IMR-90 (cell line): ENCODE data around the gene AUTS2. TPM values are rescaled to one million over a fixed set of nuclear protein-coding genes. Genes with fewer than 3 reads are reported as not detected.

Experiments
- ATAC-seq: fragments of 200-7000 bp; cut with Tn5 transposase; 2 replicates; pipeline ENCODE4 v1.9.1; 2020; ENCODE audit warnings: low read depth, mild to moderate bottlenecking, moderate library complexity
- BruUV-seq: library from RNA; stranded (reverse); fragments of 400-500 nt; replicated peaks from 2 replicates; lab custom pipeline; 2021; lab: Mats Ljungman, UMichigan
- CTCF ChIA-PET: fragments of 300-600 bp; formaldehyde crosslinking; extraction: SDS; loops from one replicate; lab custom pipeline; 2021; ENCODE audit warnings: antibody characterized with exemption; lab: Yijun Ruan, JAX
- POLR2A ChIA-PET: fragments of 300-600 bp; sonication (Branson Sonifier 250); formaldehyde crosslinking; loops from one replicate; lab custom pipeline; 2022; ENCODE audit warnings: antibody characterized with exemption; ENCODE audit not compliant: unreplicated experiment; lab: Charles Lee
- DNase-seq: peaks from one replicate; pipeline ENCODE4 v3.0.0; 2013
- H2AFZ ChIP-seq: replicated peaks from 2 replicates; pipeline ENCODE3; 2013; ENCODE audit warnings: low read length, mild to moderate bottlenecking; ENCODE audit not compliant: poor library complexity
- H2AK5ac ChIP-seq: 2 replicates; pipeline ENCODE4 v1.6.1; 2013; ENCODE audit warnings: low read depth, low read length, inconsistent platforms
- H2AK9ac ChIP-seq: replicated peaks from 2 replicates; pipeline ENCODE3; 2013; ENCODE audit warnings: mild to moderate bottlenecking, low read depth, low read length, moderate library complexity; ENCODE audit not compliant: poor library complexity
- H2BK120ac ChIP-seq: 2 replicates; pipeline ENCODE4 v1.6.1; 2013; ENCODE audit warnings: low read depth, low read length, inconsistent platforms
- H2BK15ac ChIP-seq: 3 replicates; pipeline ENCODE4 v1.6.1; 2013; ENCODE audit warnings: low read depth, low read length, inconsistent platforms
- H2BK20ac ChIP-seq: 2 replicates; pipeline ENCODE4 v1.6.1; 2013; ENCODE audit warnings: low read depth, mild to moderate bottlenecking, inconsistent platforms, low read length, moderate library complexity
- H2BK5ac ChIP-seq: 2 replicates; pipeline ENCODE4 v1.6.1; 2013; ENCODE audit warnings: mild to moderate bottlenecking, low read depth, low read length, inconsistent platforms; ENCODE audit not compliant: poor library complexity, severe bottlenecking
- H3K14ac ChIP-seq: replicated peaks from 2 replicates; pipeline ENCODE4 v1.6.1; 2013; ENCODE audit warnings: low read depth, low read length, inconsistent platforms
- H3K18ac ChIP-seq: 2 replicates; pipeline ENCODE4 v1.6.1; 2013; ENCODE audit warnings: low read depth, low read length, control low read depth
- H3K23ac ChIP-seq: 2 replicates; pipeline ENCODE4 v1.6.1; 2013; ENCODE audit warnings: low read depth, low read length, inconsistent platforms
- H3K27ac ChIP-seq: 2 replicates; pipeline ENCODE4 v1.5.1; 2013; ENCODE audit warnings: mild to moderate bottlenecking, control low read depth, low read length; ENCODE audit not compliant: insufficient read depth
- H3K27me3 ChIP-seq: 2 replicates; pipeline ENCODE4 v1.6.1; 2013; ENCODE audit warnings: low read length; ENCODE audit not compliant: control insufficient read depth, insufficient read depth
- H3K36me3 ChIP-seq: 2 replicates; pipeline ENCODE4 v1.6.1; 2013; ENCODE audit warnings: low read length, mixed read lengths; ENCODE audit not compliant: control insufficient read depth, insufficient read depth
- H3K4ac ChIP-seq: 2 replicates; pipeline ENCODE4 v1.6.1; 2013; ENCODE audit warnings: low read depth, low read length, inconsistent platforms
- H3K4me1 ChIP-seq: 2 replicates; pipeline ENCODE4 v1.6.1; 2013; ENCODE audit warnings: low read length, mixed read lengths; ENCODE audit not compliant: control insufficient read depth, insufficient read depth
- H3K4me2 ChIP-seq: 2 replicates; pipeline ENCODE4 v1.6.1; 2013; ENCODE audit warnings: low read depth, mild to moderate bottlenecking, control low read depth, low read length, moderate library complexity
- H3K4me3 ChIP-seq: 2 replicates; pipeline ENCODE4 v1.5.1; 2013; ENCODE audit warnings: low read depth, mild to moderate bottlenecking, control low read depth, low read length, moderate library complexity; ENCODE audit not compliant: insufficient read depth
- H3K56ac ChIP-seq: 2 replicates; pipeline ENCODE4 v1.6.1; 2013; ENCODE audit warnings: low read length, inconsistent platforms; ENCODE audit not compliant: insufficient read depth; ENCODE audit errors: extremely low read depth
- H3K79me1 ChIP-seq, 2 experiments: 2 replicates each; pipeline ENCODE4 v1.6.1; 2013; ENCODE audit warnings: low read length in 2 of 2, inconsistent platforms in 1 of 2, low read depth in 1 of 2
- H3K9ac ChIP-seq: 2 replicates; pipeline ENCODE4 v1.6.1; 2013; ENCODE audit warnings: low read depth, low read length, control low read depth
- H3K9me1 ChIP-seq: 2 replicates; pipeline ENCODE4 v1.6.1; 2013; ENCODE audit warnings: low read length, inconsistent platforms; ENCODE audit not compliant: insufficient read depth
- H3K9me3 ChIP-seq: 2 replicates; pipeline ENCODE4 v1.6.1; 2013; ENCODE audit warnings: low read length; ENCODE audit not compliant: control insufficient read depth, insufficient read depth
- H4K20me1 ChIP-seq: 2 replicates; pipeline ENCODE4 v1.6.1; 2013; ENCODE audit warnings: low read length, inconsistent platforms; ENCODE audit not compliant: insufficient read depth
- H4K5ac ChIP-seq: 2 replicates; pipeline ENCODE4 v1.6.1; 2013; ENCODE audit warnings: mild to moderate bottlenecking, low read depth, low read length, control low read depth
- H4K8ac ChIP-seq, 2 experiments: 2 replicates each; pipeline ENCODE4 v1.6.1; 2013; ENCODE audit warnings: low read depth in 2 of 2, low read length in 2 of 2, control low read depth in 1 of 2, inconsistent platforms in 1 of 2
- H4K91ac ChIP-seq: 2 replicates; pipeline ENCODE4 v1.6.1; 2013; ENCODE audit warnings: low read depth, low read length, inconsistent platforms; ENCODE audit not compliant: insufficient read depth
- BHLHE40 ChIP-seq: fragments of 150-350 bp; IDR thresholded peaks from 2 replicates; pipeline ENCODE4 v1.6.1; 2016; ENCODE audit warnings: mild to moderate bottlenecking, low read depth, low read length
- SMC3 ChIP-seq: fragments of 150-350 bp; IDR thresholded peaks from 2 replicates; pipeline ENCODE4 v1.6.1; 2016; ENCODE audit warnings: low read depth, mild to moderate bottlenecking, antibody characterized with exemption, low read length, moderate library complexity
- USF2 ChIP-seq: fragments of 150-350 bp; IDR thresholded peaks from 2 replicates; pipeline ENCODE4 v1.6.1; 2017; ENCODE audit warnings: mild to moderate bottlenecking, antibody characterized with exemption, low read length, low read depth
- WGBS, 2 experiments: methylation state at CpG; one replicate each; pipeline versions ENCODE4 v1.1.5 to v1.1.7; 2013; ENCODE audit warnings: missing lambda C conversion rate in 2 of 2; ENCODE audit not compliant: insufficient read length in 1 of 2; ENCODE audit errors: extremely low coverage in 2 of 2; 5-methylcytosine and 5-hydroxymethylcytosine counted together
- dilution Hi-C: fragments of 300-500 bp; cut with HindIII; formaldehyde crosslinking; loops from one replicate; pipeline ENCODE4 v1.14.3; 2018; ENCODE audit warnings: low sequenced_read_pairs; ENCODE audit not compliant: unreplicated experiment
- in situ Hi-C: fragments of 300-500 bp; cut with MboI; formaldehyde crosslinking; loops from 3 replicates; pipeline ENCODE4 v1.14.3; 2019; ENCODE audit warnings: low sequenced_read_pairs, inconsistent platforms, mixed read lengths
- intact Hi-C: fragments of 100-400 bp; cut with micrococcal nuclease; formaldehyde crosslinking; loops from 2 replicates; pipeline ENCODE4 v1.10.0; 2022
- polyA plus RNA-seq, 3 experiments: library from polyadenylated mRNA; depleted of rRNA; stranded (reverse); fragments of >200 nt; gene quantifications; 2 replicates each; pipeline ENCODE4 v1.2.3, GENCODE V29; 2012; ENCODE audit warnings: low replicate concordance in 1 of 3
- total RNA-seq: library from RNA; depleted of rRNA; stranded (reverse); fragments of >200 nt; gene quantifications from 2 replicates; pipeline ENCODE4 v1.2.3, GENCODE V29; 2012

AUTS2 gene
- total and polyA plus RNA-seq, 2 of the 4 experiments (the other 2 are of a cell fraction) = 0.90 to 3.0 TPM

- in situ Hi-C loops = no loop called here
Measured at GRCh38 chr7:69700331-69700730, 102.1 kb downstream of the AUTS2 start.

More at GRCh38 chr7:69700331-69700730, 102.1 kb downstream of the AUTS2 start:
- dilution Hi-C loops (no loop called here), intact Hi-C loops (no loop called here)
- Histone ChIP-seq H2BK5ac (no peak overlapping the region), H2BK15ac (no peak overlapping the region), H3K4me1 (no peaks in the 10 kb centered on the region), H4K20me1 (no peaks in the 10 kb centered on the region), H3K9me1 (no peaks in the 10 kb centered on the region), H3K9me3 (no peaks in the 10 kb centered on the region), H3K9ac (no peak overlapping the region), H3K79me1 (no peaks in the 10 kb centered on the region), H2AK9ac (no peak overlapping the region), H2AFZ (no peak overlapping the region), H3K4me2 (no peak overlapping the region), H3K27me3 (no peaks in the 10 kb centered on the region), H2BK20ac (no peak overlapping the region), H2AK5ac (no peak overlapping the region), H3K4me3 (no peak overlapping the region), H2BK120ac (no peak overlapping the region), H3K23ac (no peak overlapping the region), H3K27ac (no peak overlapping the region), H3K18ac (no peak overlapping the region), H4K91ac (no peak overlapping the region), H3K56ac (no peak overlapping the region), H3K14ac (no peak overlapping the region), H3K36me3 (no peaks in the 10 kb centered on the region), H4K5ac (no peak overlapping the region), H3K4ac (no peak overlapping the region), H4K8ac (no peak overlapping the region)
- no CpG with 5 or more reads among the region's 3 CpGs for WGBS, 2 experiments
- no peak for DNase-seq
- TF ChIP-seq SMC3 (no peak), USF2 (no peak), BHLHE40 (no peak)
- no peak for ATAC-seq
- CTCF ChIA-PET = no interaction called here
- POLR2A ChIA-PET = no interaction called here
- no TSS peak for BruUV-seq
